Keratinocyte (primary cell): ENCODE data around the gene CDH1.

ENCODE experiments used
- CTCF ChIP-seq, 3 experiments: IDR thresholded peaks in 1 of 3; conservative IDR thresholded peaks in 1 of 3; optimal IDR thresholded peaks in 1 of 3; 2 replicates in 2 of 3; 3 replicates in 1 of 3; pipeline versions ENCODE3 to v1.5.1; 2011; ENCODE audit warnings: low read length in 3 of 3, mild to moderate bottlenecking in 3 of 3, moderate library complexity in 2 of 3, control low read depth in 1 of 3, inconsistent platforms in 1 of 3; ENCODE audit not compliant: insufficient read depth in 2 of 3; ENCODE audit errors: extremely low read depth in 1 of 3
- EZH2 ChIP-seq: IDR thresholded peaks from one replicate; pipeline ENCODE4 v1.6.1; 2012; ENCODE audit warnings: inconsistent platforms, mild to moderate bottlenecking, low read length, moderate library complexity

- TF ChIP-seq CTCF (optimal IDR thresholded peaks at IDR 0.05 in 1 of 3, IDR thresholded peaks at IDR 0.05 in 1 of 3, conservative IDR thresholded peaks at IDR 0.05 in 1 of 3; ENCODE audit: extremely low read depth in 1 of 3, insufficient read depth in 2 of 3, low read length in 3 of 3) (no peak), EZH2 (no peak)
These were observed 531 bp upstream of the CDH1 start for GRCh38 chr16:68736561-68736960.
